Measurements from ENCODE around the gene ABCA9. TPM values are rescaled to one million over a fixed set of nuclear protein-coding genes. Genes with fewer than 3 reads are reported as not detected.
A peak's percentile ranks its signal among the peaks of the same experiment; 100 is the strongest.

The ABCA9 gene
- total and polyA plus RNA-seq, 9 of the 15 experiments (the other 6 are each of a cell fraction or from before 2014, with no cell fraction given): 0.04 TPM; not detected in 8

GRCh38 chr17:69103557-69104233, 43.0 kb upstream of the ABCA9 start (continued):
- TF ChIP-seq CREB5 (CRISPR knock-in tag; IDR thresholded peaks at IDR 0.05) (no peak), HEY1 (CRISPR knock-in tag; IDR thresholded peaks at IDR 0.05; ENCODE audit: borderline replicate concordance) (no peak), RBBP5 (IDR thresholded peaks at IDR 0.05; ENCODE audit: borderline replicate concordance, insufficient read depth, low read length, poor library complexity, severe bottlenecking) (peak; percentile 54), ZNF316 (IDR thresholded peaks at IDR 0.05) (no peak), CTBP1 (IDR thresholded peaks at IDR 0.05; ENCODE audit: borderline replicate concordance) (peak; percentile 80; the same call in 1 of the 2 replicates), ETV5 (CRISPR knock-in tag; IDR thresholded peaks at IDR 0.05; ENCODE audit: low read depth) (no peak; the same call in 1 of the 2 replicates), ARID1B (IDR thresholded peaks at IDR 0.05) (peak; percentile 95), RNF219 (CRISPR knock-in tag; IDR thresholded peaks at IDR 0.05) (no peak), MCM7 (IDR thresholded peaks at IDR 0.05) (no peak), NFIX (CRISPR knock-in tag; IDR thresholded peaks at IDR 0.05; ENCODE audit: low read depth) (no peak), TCF7 (IDR thresholded peaks at IDR 0.05; ENCODE audit: borderline replicate concordance) (no peak), HDAC8 (tag; IDR thresholded peaks at IDR 0.05) (no peak), ZNF707 (CRISPR knock-in tag; conservative IDR thresholded peaks at IDR 0.05) (no peak), ZC3H11A (IDR thresholded peaks at IDR 0.05; ENCODE audit: low read depth, low read length) (no peak), JUNB (CRISPR knock-in tag; conservative IDR thresholded peaks at IDR 0.05) (no peak), ZNF408 (CRISPR knock-in tag; IDR thresholded peaks at IDR 0.05; ENCODE audit: low read depth) (no peak), TBP (optimal IDR thresholded peaks at IDR 0.05; ENCODE audit: low read depth, low read length) (peak; percentile 8)
- TF ChIP-seq, protein P1, sequence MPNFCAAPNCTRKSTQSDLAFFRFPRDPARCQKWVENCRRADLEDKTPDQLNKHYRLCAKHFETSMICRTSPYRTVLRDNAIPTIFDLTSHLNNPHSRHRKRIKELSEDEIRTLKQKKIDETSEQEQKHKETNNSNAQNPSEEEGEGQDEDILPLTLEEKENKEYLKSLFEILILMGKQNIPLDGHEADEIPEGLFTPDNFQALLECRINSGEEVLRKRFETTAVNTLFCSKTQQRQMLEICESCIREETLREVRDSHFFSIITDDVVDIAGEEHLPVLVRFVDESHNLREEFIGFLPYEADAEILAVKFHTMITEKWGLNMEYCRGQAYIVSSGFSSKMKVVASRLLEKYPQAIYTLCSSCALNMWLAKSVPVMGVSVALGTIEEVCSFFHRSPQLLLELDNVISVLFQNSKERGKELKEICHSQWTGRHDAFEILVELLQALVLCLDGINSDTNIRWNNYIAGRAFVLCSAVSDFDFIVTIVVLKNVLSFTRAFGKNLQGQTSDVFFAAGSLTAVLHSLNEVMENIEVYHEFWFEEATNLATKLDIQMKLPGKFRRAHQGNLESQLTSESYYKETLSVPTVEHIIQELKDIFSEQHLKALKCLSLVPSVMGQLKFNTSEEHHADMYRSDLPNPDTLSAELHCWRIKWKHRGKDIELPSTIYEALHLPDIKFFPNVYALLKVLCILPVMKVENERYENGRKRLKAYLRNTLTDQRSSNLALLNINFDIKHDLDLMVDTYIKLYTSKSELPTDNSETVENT (CRISPR knock-in tag; IDR thresholded peaks at IDR 0.05): no peak
- TF ChIP-seq, protein P2, sequence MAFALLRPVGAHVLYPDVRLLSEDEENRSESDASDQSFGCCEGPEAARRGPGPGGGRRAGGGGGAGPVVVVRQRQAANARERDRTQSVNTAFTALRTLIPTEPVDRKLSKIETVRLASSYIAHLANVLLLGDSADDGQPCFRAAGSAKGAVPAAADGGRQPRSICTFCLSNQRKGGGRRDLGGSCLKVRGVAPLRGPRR (CRISPR knock-in tag; IDR thresholded peaks at IDR 0.05): no peak
